NCI-H748 (cell line): Measurements from ENCODE around the gene RNF115.
"Not testable (repeated sequence)": the region's sequence is repeated elsewhere in the genome, so short reads cannot be mapped to it uniquely, and the experiment has no call there.

Experiments
- DNase-seq: peaks from one replicate; lab custom pipeline; 2025; ENCODE audit not compliant: unreplicated experiment; lab: John Stamatoyannopoulos, UW

Gene RNF115

DNA sequence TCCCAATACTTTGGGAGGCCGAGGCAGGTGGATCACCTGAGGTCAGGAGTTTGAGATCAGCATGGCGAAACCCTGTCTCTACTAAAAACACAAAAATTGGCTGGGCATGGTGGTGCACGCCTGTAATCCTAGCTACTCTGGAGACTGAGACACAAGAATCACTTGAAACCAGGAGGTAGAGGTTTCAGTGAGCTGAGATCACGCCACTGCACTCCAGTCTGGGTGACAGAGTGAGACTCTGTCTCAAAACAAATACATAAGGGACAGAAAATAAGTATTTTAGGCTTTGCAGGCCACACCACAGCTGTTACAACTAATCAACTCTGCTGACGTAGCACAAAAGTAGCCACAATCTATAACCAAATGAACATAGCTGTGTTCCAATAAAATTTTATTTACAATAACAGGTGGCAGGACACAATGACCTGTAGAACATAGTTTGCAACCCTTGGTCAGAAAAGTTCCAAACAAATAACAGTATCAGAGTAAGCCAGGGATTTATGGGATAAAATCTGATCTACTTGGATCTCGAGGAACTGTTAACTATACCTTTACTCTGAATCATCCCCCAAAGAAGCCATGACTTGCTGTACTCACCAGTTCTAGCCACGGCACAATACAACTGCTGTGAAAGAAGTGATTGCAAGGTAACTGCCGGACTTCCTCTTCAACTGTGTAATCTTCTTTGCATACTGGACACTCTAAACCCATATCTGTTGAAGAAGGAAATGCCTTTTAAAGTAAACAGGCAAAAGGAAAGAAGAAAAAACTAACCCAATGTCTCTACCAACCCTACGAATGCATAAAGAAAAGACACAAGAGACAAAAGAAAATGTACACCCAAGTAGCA is 76.3 kb downstream of the RNF115 start:
- DNase-seq, result no peak

- no peak for DNase-seq
Observed at GRCh38 chr1:145740269-145740668, 83.6 kb downstream of the RNF115 start.

DNA sequence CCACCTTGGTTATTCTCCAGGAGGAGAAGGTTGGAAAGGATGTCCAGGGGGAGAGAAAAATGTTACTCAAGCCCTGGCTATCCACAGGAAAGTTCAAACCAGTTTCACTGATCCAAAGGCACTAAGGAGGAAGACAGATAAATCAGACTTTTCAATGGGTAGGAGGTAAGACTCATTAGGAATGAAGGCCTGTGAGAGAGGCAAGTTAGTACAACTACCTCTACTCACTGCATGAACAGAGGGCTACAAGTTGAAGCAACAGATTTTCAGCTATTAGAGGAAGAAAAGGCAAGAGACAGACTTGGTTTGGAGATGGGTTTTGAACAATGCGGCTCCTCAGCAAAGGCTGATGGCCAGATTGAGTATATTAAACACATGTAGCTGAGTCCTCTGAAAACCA is 87.7 kb downstream of the RNF115 start:
- no peak for DNase-seq

- DNase-seq, result no peak
Observed at GRCh38 chr1:145730900-145731299, 93.0 kb downstream of the RNF115 start.

DNA sequence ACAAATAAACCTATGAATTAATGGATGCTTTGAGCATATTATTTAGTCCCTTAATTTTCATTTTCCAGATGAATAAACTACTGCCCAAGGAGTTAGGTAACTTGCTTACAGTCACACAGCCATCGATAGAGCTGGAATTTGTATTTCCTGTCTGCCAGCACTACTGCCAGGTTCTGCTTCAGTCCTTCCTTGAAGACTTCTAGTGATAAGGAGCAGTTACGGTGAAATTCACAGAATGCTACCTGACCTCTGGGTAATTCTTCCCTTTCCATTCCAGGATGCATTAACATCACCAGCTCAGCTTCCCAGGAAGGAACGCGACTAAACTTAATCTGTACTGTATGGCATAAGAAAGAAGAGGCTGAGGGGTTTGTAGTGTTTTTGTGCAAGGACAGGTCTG is 93.4 kb downstream of the RNF115 start:
- no peak for DNase-seq

DNA sequence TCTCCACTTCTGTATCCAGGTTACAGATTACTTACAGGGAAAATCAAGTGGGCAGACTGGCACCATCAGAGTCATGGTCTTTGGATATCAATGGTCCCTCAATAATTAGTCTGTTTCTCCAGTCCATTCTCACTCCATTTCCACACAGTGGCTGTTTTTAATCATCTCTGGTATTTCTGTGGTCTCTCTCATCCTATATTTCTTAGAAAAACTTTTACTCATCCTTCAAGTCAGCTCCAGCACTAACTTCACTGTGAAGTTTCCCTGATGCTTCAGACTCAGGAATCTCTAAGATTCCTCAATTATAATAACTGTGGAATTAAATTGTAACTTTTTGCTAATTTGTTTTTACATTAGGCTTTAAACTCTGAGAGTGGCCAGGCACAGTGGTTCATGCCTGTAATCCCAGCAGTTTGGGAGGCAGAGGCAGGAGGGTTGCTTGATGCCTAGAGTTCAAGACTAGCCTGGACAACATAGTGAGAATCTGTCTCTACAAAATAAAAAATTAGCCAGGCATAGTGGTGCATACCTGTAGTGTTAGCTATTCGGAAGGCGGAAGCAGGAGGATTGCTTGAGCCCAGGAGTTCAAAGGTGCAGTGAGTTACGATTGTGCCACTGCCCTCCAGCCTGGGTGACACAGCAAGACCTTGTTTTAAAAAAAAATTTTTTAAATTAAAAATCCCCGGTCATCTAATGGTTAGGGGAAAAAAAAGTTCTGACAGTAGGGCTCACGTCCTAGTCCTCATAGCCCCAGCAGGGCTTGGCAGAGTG is 94.0 kb downstream of the RNF115 start:
- DNase-seq, result no peak

- no peak for DNase-seq
Observed at GRCh38 chr1:145729196-145729595, 94.7 kb downstream of the RNF115 start.

DNA sequence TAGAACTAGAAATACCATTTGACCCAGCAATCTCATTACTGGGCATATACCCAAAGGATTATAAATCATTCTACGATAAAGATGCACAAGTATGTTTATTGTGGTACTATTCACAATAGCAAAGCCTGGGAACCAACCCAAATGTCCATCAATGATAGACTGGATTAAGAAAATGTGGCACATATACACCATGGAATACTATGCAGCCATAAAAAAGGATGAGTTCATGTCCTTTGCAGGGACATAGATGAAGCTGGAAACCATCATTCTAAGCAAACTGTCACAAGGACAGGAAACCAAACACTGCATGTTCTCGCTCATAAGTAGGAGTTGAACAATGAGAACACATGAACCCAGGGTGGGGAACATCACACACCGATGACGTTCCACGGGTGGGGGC is 97.7 kb downstream of the RNF115 start:
- DNase-seq, result not testable (repeated sequence)

DNA sequence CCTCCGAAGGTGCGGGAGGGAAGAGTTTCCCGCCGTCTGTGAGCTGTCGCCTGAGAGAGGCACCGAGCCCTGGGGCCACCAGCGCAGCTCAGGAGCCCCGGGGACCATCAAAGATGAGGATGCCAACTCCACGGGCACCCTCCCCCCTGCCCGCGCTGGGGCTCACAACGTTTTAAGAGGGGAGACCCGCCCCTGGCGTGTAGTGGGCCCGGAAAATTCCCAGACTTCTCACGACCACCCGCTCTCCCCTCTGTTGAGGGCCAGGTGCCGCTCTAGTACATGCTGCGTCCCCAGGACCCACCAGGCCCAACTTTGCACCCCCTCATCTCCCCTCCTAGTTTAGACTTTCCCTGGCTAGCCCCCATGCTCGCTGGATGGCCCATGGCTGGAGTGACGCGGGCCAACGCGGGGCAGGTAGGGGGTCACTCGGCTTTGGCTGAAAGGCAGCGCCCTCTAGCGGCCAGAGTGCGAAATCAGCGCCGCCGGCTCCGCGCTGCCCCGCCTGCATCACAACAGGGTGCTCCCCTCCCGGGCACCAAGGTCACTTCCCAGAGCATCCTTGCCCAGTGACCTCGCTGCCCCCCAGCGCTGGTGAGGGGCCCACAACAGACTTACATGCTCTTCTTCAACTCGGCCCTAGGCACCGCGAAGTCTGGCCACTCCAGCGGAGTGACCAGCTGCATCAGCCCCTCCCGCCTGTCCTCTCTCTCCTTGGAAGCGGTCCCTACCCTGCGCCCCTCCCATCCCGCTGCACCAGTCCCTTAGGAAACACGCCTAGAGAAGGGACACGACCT is 102.8 kb downstream of the RNF115 start:
- DNase-seq, result peak; percentile 57

GRCh38 chr1:145720556-145720877 is 103.4 kb downstream of the RNF115 start:
- no peak for DNase-seq

GRCh38 chr1:145719230-145720079 is 104.4 kb downstream of the RNF115 start, which contains the start of gene CD160:
Gene CD160, plus strand, starts transcription at chr1:145719499. Its CDS starts 8,829 bp downstream, at chr1:145728328.
- no peak for DNase-seq

- DNase-seq, result not testable (repeated sequence)
Observed at GRCh38 chr1:145718465-145718864, 105.4 kb downstream of the RNF115 start.

GRCh38 chr1:145717833-145718232 is 106.1 kb downstream of the RNF115 start:
- no peak for DNase-seq

DNA sequence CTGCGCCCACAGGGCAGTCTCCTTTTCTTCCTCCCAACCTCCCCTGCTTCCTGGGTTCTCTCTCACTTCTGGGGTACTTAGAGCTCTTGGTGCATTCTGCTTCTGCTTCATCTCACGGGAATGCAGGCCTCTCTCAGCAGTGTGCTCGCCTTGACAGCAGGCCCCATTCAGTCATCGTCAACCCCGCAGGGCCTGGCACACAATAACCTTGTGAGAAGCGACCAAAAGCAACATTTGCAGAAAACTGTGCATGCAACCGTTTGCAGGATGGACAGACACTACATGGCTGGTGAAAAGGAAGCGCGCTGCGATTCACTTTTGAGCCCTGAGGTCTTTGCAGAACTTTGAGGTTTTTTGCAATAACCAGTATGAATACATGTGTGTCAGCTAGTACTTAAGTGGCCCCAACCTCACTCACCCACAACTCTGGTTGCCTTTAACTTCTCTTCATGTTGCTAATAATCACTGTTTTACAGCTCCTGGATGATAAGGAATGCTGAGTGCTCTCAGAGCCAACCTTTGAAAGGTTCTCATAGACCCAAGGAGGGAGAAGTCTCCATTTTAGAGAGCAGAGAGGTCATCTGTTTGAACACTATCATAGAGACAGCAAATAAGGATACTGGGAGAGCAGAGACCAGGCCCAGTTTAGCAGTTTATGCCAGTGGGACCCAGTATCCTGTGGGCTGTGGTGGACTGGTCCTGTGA is 107.1 kb downstream of the RNF115 start:
- DNase-seq, result no peak

GRCh38 chr1:145714524-145715111 is 109.3 kb downstream of the RNF115 start:
- DNase-seq, result no peak

GRCh38 chr1:145711213-145711651 is 112.7 kb downstream of the RNF115 start:
- no peak for DNase-seq

DNA sequence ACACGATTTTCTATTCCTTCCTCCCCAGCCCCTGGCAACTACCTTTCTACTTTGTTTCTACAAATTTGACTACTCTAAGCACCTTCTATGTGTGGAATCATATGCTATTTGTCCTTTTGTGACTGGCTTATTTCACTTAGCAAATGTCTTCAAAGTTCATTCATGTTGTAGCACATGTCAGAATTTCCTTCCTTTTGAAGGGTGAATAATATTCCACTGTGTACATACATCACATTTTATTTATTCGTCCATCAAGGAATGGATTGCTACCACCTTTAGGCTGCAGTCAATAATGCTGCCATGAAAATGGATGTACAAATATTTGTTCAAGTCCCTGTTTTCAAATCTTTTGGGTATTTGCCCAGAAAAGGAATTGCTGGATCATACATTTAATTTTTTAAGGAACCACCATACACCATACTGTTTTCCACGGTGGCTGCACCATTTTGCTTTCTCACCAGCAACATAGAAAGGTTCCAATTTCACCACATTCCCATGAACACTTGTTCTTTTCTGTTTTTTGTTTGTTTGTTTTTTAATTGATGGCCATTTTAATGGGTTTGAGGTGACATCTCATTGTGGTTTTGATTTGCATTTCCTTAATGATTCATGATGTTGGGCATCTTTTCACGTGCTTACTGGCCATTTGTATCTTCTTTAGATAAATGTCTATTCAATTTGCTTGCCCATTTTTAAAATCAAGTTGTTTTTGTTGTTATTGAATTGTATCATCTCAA is 113.4 kb downstream of the RNF115 start:
- no peak for DNase-seq

- no peak for DNase-seq
Observed at GRCh38 chr1:145708063-145708462, 115.8 kb downstream of the RNF115 start.
